ENCODE data around the gene DDX24. TPM values are rescaled to one million over a fixed set of nuclear protein-coding genes. Genes with fewer than 3 reads are reported as not detected.

Gene DDX24
- total RNA-seq, 4 donors from 2014 or later = 66.2 to 210 (median 72.5) TPM

DNA sequence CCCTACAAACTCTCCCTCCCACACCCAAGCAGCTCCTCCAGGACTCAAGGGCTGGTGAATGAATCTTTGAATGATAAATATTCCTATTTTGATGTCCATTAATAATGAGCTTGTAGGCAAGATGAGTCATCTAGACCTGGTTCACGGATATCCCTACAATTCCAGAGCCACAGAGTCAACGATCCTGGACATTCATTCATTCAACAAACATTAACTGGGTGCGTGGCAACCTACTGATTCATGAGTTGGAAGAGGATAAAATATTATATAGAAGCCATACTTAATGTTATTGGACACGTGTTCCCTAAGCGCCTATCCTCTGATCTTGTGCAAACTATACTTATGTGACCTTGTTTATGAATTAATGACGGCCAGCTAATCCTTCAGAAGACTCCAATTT, 55.3 kb downstream of the DDX24 start:
- DNase-seq = no peak
- H3K36me3 ChIP-seq = no peaks in the 10 kb centered on the region
- no peak for TF ChIP-seq POLR2A (IDR thresholded peaks at IDR 0.05)
- TF ChIP-seq, protein P1, sequence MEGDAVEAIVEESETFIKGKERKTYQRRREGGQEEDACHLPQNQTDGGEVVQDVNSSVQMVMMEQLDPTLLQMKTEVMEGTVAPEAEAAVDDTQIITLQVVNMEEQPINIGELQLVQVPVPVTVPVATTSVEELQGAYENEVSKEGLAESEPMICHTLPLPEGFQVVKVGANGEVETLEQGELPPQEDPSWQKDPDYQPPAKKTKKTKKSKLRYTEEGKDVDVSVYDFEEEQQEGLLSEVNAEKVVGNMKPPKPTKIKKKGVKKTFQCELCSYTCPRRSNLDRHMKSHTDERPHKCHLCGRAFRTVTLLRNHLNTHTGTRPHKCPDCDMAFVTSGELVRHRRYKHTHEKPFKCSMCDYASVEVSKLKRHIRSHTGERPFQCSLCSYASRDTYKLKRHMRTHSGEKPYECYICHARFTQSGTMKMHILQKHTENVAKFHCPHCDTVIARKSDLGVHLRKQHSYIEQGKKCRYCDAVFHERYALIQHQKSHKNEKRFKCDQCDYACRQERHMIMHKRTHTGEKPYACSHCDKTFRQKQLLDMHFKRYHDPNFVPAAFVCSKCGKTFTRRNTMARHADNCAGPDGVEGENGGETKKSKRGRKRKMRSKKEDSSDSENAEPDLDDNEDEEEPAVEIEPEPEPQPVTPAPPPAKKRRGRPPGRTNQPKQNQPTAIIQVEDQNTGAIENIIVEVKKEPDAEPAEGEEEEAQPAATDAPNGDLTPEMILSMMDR (IDR thresholded peaks at IDR 0.05) = no peak
- peaks cover 0 to 11% (median 0%) of the 10 kb centered on the region in 4 donors for H3K4me1 ChIP-seq
- H3K27ac ChIP-seq = no peak overlapping the region
- H3K27me3 ChIP-seq = no peaks in the 10 kb centered on the region
- H3K9me3 ChIP-seq = no peaks in the 10 kb centered on the region
- peak overlapping the region in 3 of 4 donors; percentile 63 to 86 (median 72) for H3K4me3 ChIP-seq

DNA sequence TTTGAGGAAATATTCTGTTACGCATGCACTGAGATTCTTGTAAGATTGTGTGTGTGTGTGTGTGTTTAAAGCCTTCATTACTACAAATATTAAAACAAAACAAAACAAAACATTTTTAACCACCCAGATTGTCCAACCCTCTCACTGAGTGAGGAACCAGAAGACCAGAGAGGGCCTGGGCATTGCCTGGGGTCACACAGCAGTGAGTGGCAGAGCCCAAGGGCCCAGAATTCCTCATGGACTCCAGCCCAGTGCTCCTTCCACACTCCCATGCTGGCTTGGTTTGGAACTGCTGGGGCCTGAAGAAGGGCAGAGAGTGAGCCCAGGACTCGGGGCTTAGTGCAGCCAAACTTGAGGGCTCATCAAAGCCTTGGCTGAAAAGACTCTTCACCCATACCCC, 56.5 kb downstream of the DDX24 start:
- H3K9me3 ChIP-seq = no peaks in the 10 kb centered on the region

DNA sequence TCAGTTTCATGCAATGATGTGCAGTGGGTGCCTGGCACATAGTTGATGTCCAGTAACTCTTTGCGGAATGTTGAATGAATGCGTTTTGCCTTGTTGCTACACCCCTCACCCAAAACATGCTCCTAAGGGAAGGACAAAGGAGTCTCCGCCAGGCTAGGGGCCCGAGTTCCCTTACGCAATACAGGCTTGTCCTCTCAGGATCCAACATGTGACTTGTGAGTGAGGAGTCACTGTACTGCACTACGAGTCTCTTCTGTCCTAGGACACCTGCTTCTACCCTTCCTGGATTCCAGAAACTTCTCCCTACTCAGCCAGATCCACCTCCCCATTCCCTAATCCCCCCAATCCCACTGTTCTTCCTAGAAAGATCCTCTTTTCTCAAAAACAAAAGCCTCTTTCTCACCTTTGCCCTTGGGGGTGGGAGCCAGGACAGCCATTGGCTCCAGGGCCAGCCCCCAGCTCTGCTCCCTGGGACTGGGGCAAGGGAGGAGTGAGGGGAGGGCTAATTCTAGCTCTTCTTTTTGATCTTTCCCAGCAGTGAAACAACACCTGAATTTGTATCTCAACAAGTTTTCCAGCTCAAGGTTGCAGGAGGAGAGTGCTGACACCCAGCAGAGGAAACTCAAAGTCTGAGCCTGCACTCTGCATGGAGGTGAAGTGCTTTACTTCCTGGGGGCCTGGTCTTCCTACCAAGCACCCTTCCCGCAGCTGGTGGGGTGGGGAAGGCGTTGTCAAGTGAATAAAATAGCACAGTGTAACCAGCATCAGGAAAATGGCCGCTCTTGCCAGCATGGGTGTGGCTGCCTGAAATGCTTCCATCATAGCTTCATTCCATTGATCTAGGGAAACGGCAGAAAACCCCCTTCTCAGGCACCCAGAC, 58.2 kb downstream of the DDX24 start:
- Histone ChIP-seq H3K27ac (no peak overlapping the region), H3K4me3 (no peak overlapping the region), H3K36me3 (no peaks in the 10 kb centered on the region), H3K4me1 (peaks cover 0 to 11% (median 0%) of the 10 kb centered on the region in 4 donors), H3K9me3 (no peaks in the 10 kb centered on the region), H3K27me3 (no peaks in the 10 kb centered on the region)
- TF ChIP-seq POLR2A (IDR thresholded peaks at IDR 0.05) = no peak
- TF ChIP-seq, protein P1 (IDR thresholded peaks at IDR 0.05) = no peak
- DNase-seq = no peak

More for the DNA sequence above, 56.5 kb downstream of the DDX24 start:
- no peak overlapping the region for H3K27ac ChIP-seq
- no peak overlapping the region for H3K4me3 ChIP-seq
- no peaks in the 10 kb centered on the region for H3K36me3 ChIP-seq
- TF ChIP-seq, protein P1 (IDR thresholded peaks at IDR 0.05) = no peak
- H3K27me3 ChIP-seq = no peaks in the 10 kb centered on the region
- no peak for DNase-seq
- H3K4me1 ChIP-seq = peaks cover 0 to 11% (median 0%) of the 10 kb centered on the region in 4 donors

DNA sequence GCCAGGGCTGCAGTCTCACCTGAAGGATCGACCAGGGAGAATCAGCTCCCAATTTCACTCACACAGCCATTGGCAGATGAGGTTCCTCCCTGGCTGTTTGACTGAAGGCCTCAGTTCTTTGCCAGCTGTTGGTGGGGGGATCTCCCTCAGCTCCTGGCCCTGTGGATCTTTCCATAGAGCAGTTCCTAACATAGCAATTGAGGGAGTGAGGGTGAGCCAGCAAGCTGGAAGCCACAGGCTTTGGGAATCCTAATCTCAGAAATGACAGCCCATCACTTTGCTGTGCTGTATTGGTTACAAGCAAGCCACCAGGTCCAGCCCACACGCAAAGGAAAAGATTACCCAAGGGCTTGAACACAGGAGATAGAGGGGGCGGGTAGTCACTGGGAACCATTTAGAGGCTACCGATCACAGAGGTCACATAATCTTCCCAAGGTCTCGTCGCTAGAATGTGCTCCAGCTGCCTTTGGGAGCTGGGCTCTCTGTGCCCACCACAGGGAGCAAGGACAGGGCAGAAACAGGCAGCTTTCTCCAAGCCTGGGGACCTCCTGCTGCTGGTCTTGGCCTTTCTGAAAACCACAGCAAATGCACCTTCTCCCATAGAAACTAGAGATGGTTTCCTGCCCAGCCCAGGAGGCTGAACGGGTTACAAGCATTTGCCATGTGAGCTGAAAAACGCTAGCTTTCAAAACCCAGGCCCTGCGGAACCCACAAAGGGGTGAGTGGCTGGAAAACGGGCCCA, 59.4 kb downstream of the DDX24 start:
- DNase-seq = no peak
- no peak for TF ChIP-seq POLR2A (IDR thresholded peaks at IDR 0.05)
- TF ChIP-seq, protein P1 (IDR thresholded peaks at IDR 0.05) = no peak

DNA sequence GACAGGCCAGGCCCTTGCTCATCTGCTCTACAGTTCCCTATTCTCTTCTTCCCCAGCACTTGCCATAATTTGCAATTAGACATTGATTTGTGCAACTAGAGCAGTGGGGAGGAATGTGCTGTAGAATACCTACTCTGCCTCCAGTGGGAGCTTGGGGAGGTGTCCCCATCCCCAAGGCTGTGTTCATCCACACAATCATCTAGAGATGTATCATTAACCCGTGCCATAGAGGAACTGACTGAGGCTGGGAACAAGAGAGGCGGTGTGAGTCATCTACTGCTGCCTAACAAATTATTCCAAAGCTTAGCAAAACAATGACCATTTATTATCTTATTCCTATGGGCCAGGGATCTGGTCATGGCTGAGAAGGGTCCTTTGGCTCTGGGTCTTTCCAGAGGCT, 60.0 kb downstream of the DDX24 start:
- TF ChIP-seq, protein P1 (IDR thresholded peaks at IDR 0.05) = no peak
- TF ChIP-seq POLR2A (IDR thresholded peaks at IDR 0.05) = no peak
- Histone ChIP-seq H3K9me3 (no peaks in the 10 kb centered on the region), H3K27ac (no peak overlapping the region), H3K36me3 (no peaks in the 10 kb centered on the region), H3K27me3 (no peaks in the 10 kb centered on the region), H3K4me1 (no peaks in the 10 kb centered on the region), H3K4me3 (no peak overlapping the region)
- DNase-seq = no peak

More for the DNA sequence above, 59.4 kb downstream of the DDX24 start:
- Histone ChIP-seq H3K4me1 (peaks cover 0 to 2% (median 0%) of the 10 kb centered on the region in 4 donors), H3K9me3 (no peaks in the 10 kb centered on the region), H3K27ac (no peak overlapping the region), H3K4me3 (no peak overlapping the region), H3K36me3 (no peaks in the 10 kb centered on the region), H3K27me3 (no peaks in the 10 kb centered on the region)
